Measurements from ENCODE around the gene NTF3.

Gene NTF3

GRCh38 chr12:5434647-5435560, 3.0 kb downstream of the NTF3 start:
- ATAC-seq (ENCODE audit: insufficient read depth, low read depth) (no peak), DNase-seq (no peak)
- Histone ChIP-seq H3K4me3 (ENCODE audit: low read depth in 1 of 2, low read length in 2 of 2) (no peak overlapping the region), H3K79me2 (ENCODE audit: insufficient read depth, low read length) (no peaks in the 10 kb centered on the region), H4K20me1 (ENCODE audit: insufficient read depth, low read length) (no peaks in the 10 kb centered on the region), H3K4me1 (ENCODE audit: insufficient read depth, low read length) (no peaks in the 10 kb centered on the region), H3K27ac (ENCODE audit: low read length) (no peak overlapping the region), H2AFZ (ENCODE audit: low read depth, low read length) (no peak overlapping the region), H3K9me3 (ENCODE audit: insufficient read depth, low read length, severe bottlenecking) (no peaks in the 10 kb centered on the region), H3K36me3 (ENCODE audit: insufficient read depth, low read length) (no peaks in the 10 kb centered on the region), H3K27me3 (ENCODE audit: insufficient read depth, low read length, poor library complexity) (peaks cover 5% of the 10 kb centered on the region), H3K9ac (ENCODE audit: low read depth, low read length) (no peak overlapping the region), H3K4me2 (ENCODE audit: insufficient read depth, low read length) (no peak overlapping the region)
- TF ChIP-seq EZH2 (IDR thresholded peaks at IDR 0.05; ENCODE audit: borderline replicate concordance, low read depth, low read length, severe bottlenecking) (no peak), CTCF (IDR thresholded peaks at IDR 0.05; ENCODE audit: borderline replicate concordance, extremely low read depth, low read length, poor library complexity, severe bottlenecking) (no peak)

GRCh38 chr12:5437182-5437583, 5.3 kb downstream of the NTF3 start:
- Histone ChIP-seq H3K27ac (ENCODE audit: low read length) (no peak overlapping the region), H2AFZ (ENCODE audit: low read depth, low read length) (no peak overlapping the region), H3K4me3 (ENCODE audit: low read depth in 1 of 2, low read length in 2 of 2) (no peak overlapping the region), H3K27me3 (ENCODE audit: insufficient read depth, low read length, poor library complexity) (peaks cover 21% of the 10 kb centered on the region), H4K20me1 (ENCODE audit: insufficient read depth, low read length) (no peaks in the 10 kb centered on the region), H3K9me3 (ENCODE audit: insufficient read depth, low read length, severe bottlenecking) (no peaks in the 10 kb centered on the region), H3K4me2 (ENCODE audit: insufficient read depth, low read length) (no peak overlapping the region), H3K4me1 (ENCODE audit: insufficient read depth, low read length) (no peaks in the 10 kb centered on the region), H3K79me2 (ENCODE audit: insufficient read depth, low read length) (no peaks in the 10 kb centered on the region), H3K9ac (ENCODE audit: low read depth, low read length) (no peak overlapping the region), H3K36me3 (ENCODE audit: insufficient read depth, low read length) (no peaks in the 10 kb centered on the region)
- no peak for DNase-seq
- no peak for ATAC-seq (ENCODE audit: insufficient read depth, low read depth)
- TF ChIP-seq EZH2 (IDR thresholded peaks at IDR 0.05; ENCODE audit: borderline replicate concordance, low read depth, low read length, severe bottlenecking) (no peak), CTCF (IDR thresholded peaks at IDR 0.05; ENCODE audit: borderline replicate concordance, extremely low read depth, low read length, poor library complexity, severe bottlenecking) (no peak)

GRCh38 chr12:5437589-5437988, 5.7 kb downstream of the NTF3 start:
- Histone ChIP-seq H3K79me2 (ENCODE audit: insufficient read depth, low read length) (no peaks in the 10 kb centered on the region), H4K20me1 (ENCODE audit: insufficient read depth, low read length) (no peaks in the 10 kb centered on the region), H3K27ac (ENCODE audit: low read length) (no peak overlapping the region), H3K36me3 (ENCODE audit: insufficient read depth, low read length) (no peaks in the 10 kb centered on the region), H2AFZ (ENCODE audit: low read depth, low read length) (no peak overlapping the region), H3K4me3 (ENCODE audit: low read depth in 1 of 2, low read length in 2 of 2) (no peak overlapping the region), H3K27me3 (ENCODE audit: insufficient read depth, low read length, poor library complexity) (peaks cover 21% of the 10 kb centered on the region), H3K9ac (ENCODE audit: low read depth, low read length) (no peak overlapping the region), H3K9me3 (ENCODE audit: insufficient read depth, low read length, severe bottlenecking) (no peaks in the 10 kb centered on the region), H3K4me1 (ENCODE audit: insufficient read depth, low read length) (no peaks in the 10 kb centered on the region), H3K4me2 (ENCODE audit: insufficient read depth, low read length) (no peak overlapping the region)
- ATAC-seq (ENCODE audit: insufficient read depth, low read depth): no peak
- DNase-seq: no peak
- TF ChIP-seq CTCF (IDR thresholded peaks at IDR 0.05; ENCODE audit: borderline replicate concordance, extremely low read depth, low read length, poor library complexity, severe bottlenecking) (no peak), EZH2 (IDR thresholded peaks at IDR 0.05; ENCODE audit: borderline replicate concordance, low read depth, low read length, severe bottlenecking) (no peak)

Data from DND-41 (cell line).